ENCODE results near the gene RADIL. TPM values are rescaled to one million over a fixed set of nuclear protein-coding genes. Genes with fewer than 3 reads are reported as not detected.

RADIL gene
- polyA plus RNA-seq, 1 donor (not counting 4 experiments of a cell fraction or from before 2014, with no cell fraction given), result not detected

GRCh38 chr7:4768597-4769569, 114.6 kb downstream of the RADIL start:
- H3K4me1 ChIP-seq (ENCODE audit: control insufficient read depth, extremely low read depth, insufficient read depth, low read length), result no peaks in the 10 kb centered on the region
- H3K9me1 ChIP-seq (ENCODE audit: control insufficient read depth, extremely low read depth, insufficient read depth, low read length), result no peaks in the 10 kb centered on the region
- no peak overlapping the region for H3K4me3 ChIP-seq (ENCODE audit: control insufficient read depth in 2 of 3, extremely low read depth in 1 of 3, insufficient read depth in 2 of 3, low read depth in 1 of 3, low read length in 3 of 3)
- DNase-seq (ENCODE audit: low read depth, low spot score) (no peak), FAIRE-seq (no peak)
- H3K9ac ChIP-seq (ENCODE audit: control insufficient read depth, extremely low read depth, insufficient read depth, low read length), result no peak overlapping the region
- peaks cover 15 to 37% of the 10 kb centered on the region in 2 experiments for H3K36me3 ChIP-seq (ENCODE audit: control insufficient read depth in 2 of 2, extremely low read depth in 1 of 2, insufficient read depth in 2 of 2, low read length in 2 of 2)
- no peak overlapping the region for H2AFZ ChIP-seq (ENCODE audit: control insufficient read depth, low read length)
- no peak overlapping the region for H3K4me2 ChIP-seq (ENCODE audit: control insufficient read depth, extremely low read depth, insufficient read depth, low read depth, low read length)
- TF ChIP-seq EZH2 (IDR thresholded peaks at IDR 0.05; ENCODE audit: low read length) (no peak), CTCF (optimal IDR thresholded peaks at IDR 0.05 in 1 of 3, IDR thresholded peaks at IDR 0.05 in 1 of 3, conservative IDR thresholded peaks at IDR 0.05 in 1 of 3; ENCODE audit: extremely low read depth in 1 of 3, insufficient read depth in 2 of 3, low read length in 3 of 3) (no peak)
- H3K27me3 ChIP-seq (ENCODE audit: control insufficient read depth, extremely low read depth, insufficient read depth, low read length), result no peaks in the 10 kb centered on the region
- dilution Hi-C loops (cut with MboI; ENCODE audit: extremely low pct_ligation_motif_present, low sequenced_read_pairs), result no loop called here
- no peak overlapping the region for H3K27ac ChIP-seq (ENCODE audit: control insufficient read depth, insufficient read depth, low read length)
- H3K9me3 ChIP-seq (ENCODE audit: control insufficient read depth, low read depth, low read length), result no peaks in the 10 kb centered on the region
- peaks cover 6% of the 10 kb centered on the region for H4K20me1 ChIP-seq (ENCODE audit: control insufficient read depth, extremely low read depth, insufficient read depth, low read length)
- peaks cover 11% of the 10 kb centered on the region for H3K79me2 ChIP-seq (ENCODE audit: control insufficient read depth, insufficient read depth, low read length)

GRCh38 chr7:4766666-4767519, 116.6 kb downstream of the RADIL start:
- Histone ChIP-seq H3K4me1 (ENCODE audit: control insufficient read depth, extremely low read depth, insufficient read depth, low read length) (peaks cover 10% of the 10 kb centered on the region), H3K9ac (ENCODE audit: control insufficient read depth, extremely low read depth, insufficient read depth, low read length) (no peak overlapping the region), H3K4me3 (ENCODE audit: control insufficient read depth in 2 of 3, extremely low read depth in 1 of 3, insufficient read depth in 2 of 3, low read depth in 1 of 3, low read length in 3 of 3) (no peak overlapping the region), H3K27me3 (ENCODE audit: control insufficient read depth, extremely low read depth, insufficient read depth, low read length) (no peaks in the 10 kb centered on the region), H3K79me2 (ENCODE audit: control insufficient read depth, insufficient read depth, low read length) (peaks cover 16% of the 10 kb centered on the region), H2AFZ (ENCODE audit: control insufficient read depth, low read length) (no peak overlapping the region), H3K36me3 (ENCODE audit: control insufficient read depth in 2 of 2, extremely low read depth in 1 of 2, insufficient read depth in 2 of 2, low read length in 2 of 2) (peaks cover 27 to 39% of the 10 kb centered on the region in 2 experiments), H4K20me1 (ENCODE audit: control insufficient read depth, extremely low read depth, insufficient read depth, low read length) (peaks cover 6% of the 10 kb centered on the region), H3K4me2 (ENCODE audit: control insufficient read depth, extremely low read depth, insufficient read depth, low read depth, low read length) (no peak overlapping the region), H3K9me1 (ENCODE audit: control insufficient read depth, extremely low read depth, insufficient read depth, low read length) (no peaks in the 10 kb centered on the region), H3K27ac (ENCODE audit: control insufficient read depth, insufficient read depth, low read length) (no peak overlapping the region), H3K9me3 (ENCODE audit: control insufficient read depth, low read depth, low read length) (no peaks in the 10 kb centered on the region)
- TF ChIP-seq CTCF (optimal IDR thresholded peaks at IDR 0.05 in 1 of 3, IDR thresholded peaks at IDR 0.05 in 1 of 3, conservative IDR thresholded peaks at IDR 0.05 in 1 of 3; ENCODE audit: extremely low read depth in 1 of 3, insufficient read depth in 2 of 3, low read length in 3 of 3) (no peak), EZH2 (IDR thresholded peaks at IDR 0.05; ENCODE audit: low read length) (no peak)
- FAIRE-seq (no peak), DNase-seq (ENCODE audit: low read depth, low spot score) (no peak)
- dilution Hi-C loops (cut with MboI; ENCODE audit: extremely low pct_ligation_motif_present, low sequenced_read_pairs), result no loop called here

Data from keratinocyte (primary cell).